DLD1 (cell line): ENCODE results near the gene COL20A1.

Experiments used
- in situ Hi-C: cut with HindIII; loops from 2 replicates; pipeline ENCODE4 v1.10.0; 2017; ENCODE audit warnings: low sequenced_read_pairs

The COL20A1 gene

GRCh38 chr20:63368151-63368550, 75.2 kb downstream of the COL20A1 start:
- in situ Hi-C loops, result no loop called here

GRCh38 chr20:63369024-63369530, 76.1 kb downstream of the COL20A1 start:
- in situ Hi-C loops, result no loop called here

GRCh38 chr20:63369724-63370617, 77.0 kb downstream of the COL20A1 start:
- in situ Hi-C loops, result no loop called here

- in situ Hi-C loops, result no loop called here
These were observed 77.7 kb downstream of the COL20A1 start for GRCh38 chr20:63370618-63371187.

- in situ Hi-C loops, result no loop called here
These were observed 78.4 kb downstream of the COL20A1 start for GRCh38 chr20:63371291-63371865.

GRCh38 chr20:63372971-63373885, 80.2 kb downstream of the COL20A1 start:
- in situ Hi-C loops, result no loop called here

GRCh38 chr20:63373996-63374395, 81.0 kb downstream of the COL20A1 start:
- in situ Hi-C loops, result no loop called here

- in situ Hi-C loops, result no loop called here
These were observed 81.5 kb downstream of the COL20A1 start for GRCh38 chr20:63374504-63374903.

- in situ Hi-C loops, result loop anchor here (25.0 kb wide), 1 partner anchor 88 kb away; the partner anchor contains the start of gene COL20A1
These were observed 82.5 kb downstream of the COL20A1 start for GRCh38 chr20:63375438-63375837.

GRCh38 chr20:63376283-63377250, 83.6 kb downstream of the COL20A1 start:
- in situ Hi-C loops, result loop anchor here (25.0 kb wide), 1 partner anchor 89 kb away; the partner anchor contains the start of gene COL20A1

- in situ Hi-C loops, result loop anchor here (25.0 kb wide), 1 partner anchor 90 kb away; the partner anchor contains the start of gene COL20A1
These were observed 84.4 kb downstream of the COL20A1 start for GRCh38 chr20:63377256-63377941.

- in situ Hi-C loops, result loop anchor here (25.0 kb wide), 1 partner anchor 91 kb away; the partner anchor contains the start of gene COL20A1
These were observed 85.0 kb downstream of the COL20A1 start for GRCh38 chr20:63377951-63378381.

- in situ Hi-C loops, result loop anchor here (25.0 kb wide), 1 partner anchor 91 kb away; the partner anchor contains the start of gene COL20A1
These were observed 85.6 kb downstream of the COL20A1 start for GRCh38 chr20:63378626-63379025.

GRCh38 chr20:63379296-63379695, 86.3 kb downstream of the COL20A1 start:
- in situ Hi-C loops, result loop anchor here (25.0 kb wide), 1 partner anchor 92 kb away; the partner anchor contains the start of gene COL20A1

GRCh38 chr20:63379872-63380271, 86.9 kb downstream of the COL20A1 start:
- in situ Hi-C loops, result loop anchor here (25.0 kb wide), 1 partner anchor 93 kb away; the partner anchor contains the start of gene COL20A1

- in situ Hi-C loops, result loop anchor here (25.0 kb wide), 1 partner anchor 93 kb away; the partner anchor contains the start of gene COL20A1
These were observed 87.4 kb downstream of the COL20A1 start for GRCh38 chr20:63380346-63380870.

- in situ Hi-C loops, result loop anchor here (25.0 kb wide), 1 partner anchor 95 kb away; the partner anchor contains the start of gene COL20A1
These were observed 88.9 kb downstream of the COL20A1 start for GRCh38 chr20:63381781-63382431.
